SU-DHL-6 (cell line): ENCODE data around the gene LHX4.

Experiments
- CTCF ChIP-seq: fragments of 200-600 bp; sonication (generic); IDR thresholded peaks from one replicate; pipeline ENCODE4 v1.5.1; 2017; ENCODE audit warnings: antibody characterized with exemption, mild to moderate bottlenecking, low read length, moderate library complexity; ENCODE audit not compliant: insufficient read depth, poor library complexity, severe bottlenecking
- EZH2phosphoT487 ChIP-seq: fragments of 200-600 bp; sonication (generic), shearing (Covaris generic); conservative IDR thresholded peaks from 2 replicates; pipeline ENCODE4 v1.6.1; 2018; ENCODE audit warnings: mild to moderate bottlenecking, antibody characterized with exemption, low read length, moderate library complexity, mixed read lengths

- TF ChIP-seq EZH2phosphoT487 (no peak), CTCF (no peak)
These were observed 13.6 kb downstream of the LHX4 start for GRCh38 chr1:180243517-180244221.
